SU-DHL-6 (cell line): ENCODE results near the gene FPR2.

Experiments used
- CTCF ChIP-seq: fragments of 200-600 bp; sonication (generic); IDR thresholded peaks from one replicate; pipeline ENCODE4 v1.5.1; 2017; ENCODE audit warnings: antibody characterized with exemption, mild to moderate bottlenecking, low read length, moderate library complexity; ENCODE audit not compliant: insufficient read depth, poor library complexity, severe bottlenecking
- EZH2phosphoT487 ChIP-seq: fragments of 200-600 bp; sonication (generic), shearing (Covaris generic); conservative IDR thresholded peaks from 2 replicates; pipeline ENCODE4 v1.6.1; 2018; ENCODE audit warnings: mild to moderate bottlenecking, antibody characterized with exemption, low read length, moderate library complexity, mixed read lengths

- no peak for TF ChIP-seq CTCF
- no peak for TF ChIP-seq EZH2phosphoT487
Measured at GRCh38 chr19:51750400-51751094, 10.4 kb upstream of the FPR2 start.
